DOHH2 (cell line): ENCODE measurements around the gene NLRP2B.
"Not testable (repeated sequence)": the region's sequence is repeated elsewhere in the genome, so short reads cannot be mapped to it uniquely, and the experiment has no call there.

ENCODE experiments used
- H3F3A ChIP-seq: fragments of 200-600 bp; sonication (generic), shearing (Covaris generic); 2 replicates; pipeline ENCODE4 v1.6.0; 2016; ENCODE audit warnings: antibody characterized with exemption, mild to moderate bottlenecking; ENCODE audit not compliant: control insufficient read depth, insufficient read depth
- H3K27ac ChIP-seq: fragments of 200-600 bp; sonication (generic); 2 replicates; pipeline ENCODE4 v1.5.1; 2014; ENCODE audit warnings: low read depth, mild to moderate bottlenecking, low read length, moderate library complexity
- H3K27me3 ChIP-seq: fragments of 200-600 bp; sonication (generic); 2 replicates; pipeline ENCODE4 v1.6.1; 2014; ENCODE audit warnings: mild to moderate bottlenecking, low read length, mixed read lengths; ENCODE audit not compliant: control insufficient read depth
- H3K36me3 ChIP-seq: fragments of 200-600 bp; sonication (generic); 2 replicates; pipeline ENCODE4 v1.6.1; 2014; ENCODE audit warnings: mild to moderate bottlenecking, low read length, moderate library complexity, mixed read lengths; ENCODE audit not compliant: control insufficient read depth
- H3K4me1 ChIP-seq: fragments of 200-600 bp; sonication (generic); 2 replicates; pipeline ENCODE4 v1.6.1; 2014; ENCODE audit warnings: mild to moderate bottlenecking, low read length, mixed read lengths; ENCODE audit not compliant: control insufficient read depth
- H3K4me2 ChIP-seq: fragments of 200-600 bp; sonication (generic); 2 replicates; pipeline ENCODE4 v1.6.0; 2014; ENCODE audit warnings: mild to moderate bottlenecking, low read length, moderate library complexity
- H3K4me3 ChIP-seq: fragments of 200-600 bp; sonication (generic); 2 replicates; pipeline ENCODE4 v1.5.1; 2014; ENCODE audit warnings: mild to moderate bottlenecking, low read length, mixed read lengths
- H3K79me2 ChIP-seq: fragments of 200-600 bp; sonication (generic); 2 replicates; pipeline ENCODE4 v1.6.1; 2014; ENCODE audit warnings: mild to moderate bottlenecking, low read length, mixed read lengths; ENCODE audit not compliant: control insufficient read depth
- H3K9me2 ChIP-seq: fragments of 200-600 bp; sonication (generic); replicated peaks from 2 replicates; pipeline ENCODE4 v1.6.1; 2014; ENCODE audit warnings: mild to moderate bottlenecking, low read length, mixed read lengths; ENCODE audit not compliant: control insufficient read depth
- H3K9me3 ChIP-seq: fragments of 200-600 bp; sonication (generic); 2 replicates; pipeline ENCODE4 v1.6.1; 2014; ENCODE audit warnings: antibody characterized with exemption, low read length, mixed read lengths; ENCODE audit not compliant: control insufficient read depth, insufficient read depth
- H4K20me1 ChIP-seq: fragments of 200-600 bp; sonication (generic); 2 replicates; pipeline ENCODE4 v1.6.0; 2014; ENCODE audit warnings: low read depth, mild to moderate bottlenecking, antibody characterized with exemption, low read length, moderate library complexity; ENCODE audit not compliant: control insufficient read depth, insufficient read depth
- CTCF ChIP-seq: fragments of 200-600 bp; sonication (generic); IDR thresholded peaks from one replicate; pipeline ENCODE4 v1.5.1; 2014; ENCODE audit warnings: antibody characterized with exemption, mild to moderate bottlenecking, low read depth, low read length; ENCODE audit not compliant: poor library complexity, severe bottlenecking
- EZH2phosphoT487 ChIP-seq: fragments of 200-600 bp; sonication (generic); IDR thresholded peaks from 2 replicates; pipeline ENCODE4 v1.6.1; 2017; ENCODE audit warnings: borderline replicate concordance, mild to moderate bottlenecking, antibody characterized with exemption, low read length, moderate library complexity, mixed read lengths

Gene NLRP2B

GRCh38 chrX:57641338-57641737, 38.7 kb downstream of the NLRP2B start:
- Histone ChIP-seq H3K4me2 (no peak overlapping the region), H3K79me2 (no peaks in the 10 kb centered on the region), H3K4me1 (no peaks in the 10 kb centered on the region), H3F3A (no peaks in the 10 kb centered on the region), H3K27ac (no peak overlapping the region), H3K9me3 (no peaks in the 10 kb centered on the region), H3K4me3 (no peak overlapping the region), H3K27me3 (no peaks in the 10 kb centered on the region), H3K9me2 (no peaks in the 10 kb centered on the region), H3K36me3 (no peaks in the 10 kb centered on the region), H4K20me1 (no peaks in the 10 kb centered on the region)
- no peak for TF ChIP-seq CTCF
- TF ChIP-seq EZH2phosphoT487 = no peak

GRCh38 chrX:57640674-57641016, 39.4 kb downstream of the NLRP2B start:
- Histone ChIP-seq H3K79me2 (no peaks in the 10 kb centered on the region), H3K9me2 (no peaks in the 10 kb centered on the region), H3K27me3 (no peaks in the 10 kb centered on the region), H3K4me2 (no peak overlapping the region), H3K27ac (no peak overlapping the region), H3F3A (no peaks in the 10 kb centered on the region), H3K9me3 (no peaks in the 10 kb centered on the region), H3K4me3 (no peak overlapping the region), H3K36me3 (no peaks in the 10 kb centered on the region), H3K4me1 (no peaks in the 10 kb centered on the region), H4K20me1 (no peaks in the 10 kb centered on the region)
- TF ChIP-seq EZH2phosphoT487 (no peak), CTCF (no peak)

- not testable (repeated sequence) for H3K36me3 ChIP-seq, H3K4me3 ChIP-seq, H3K27ac ChIP-seq, H3K4me2 ChIP-seq, H3K9me3 ChIP-seq, H3K9me2 ChIP-seq, H3K27me3 ChIP-seq, H3K4me1 ChIP-seq, H3F3A ChIP-seq, H4K20me1 ChIP-seq, H3K79me2 ChIP-seq
Measured at GRCh38 chrX:57629438-57629837, 50.6 kb downstream of the NLRP2B start.
